Gastrocnemius medialis (tissue), 4 donors: Measurements from ENCODE around the gene CCDC85C.

ENCODE experiments used
- CTCF ChIP-seq, 5 experiments: fragments of 450-650 bp in 3 of 5; fragments of 200-600 bp in 2 of 5; sonication (generic) in 2 of 5; IDR thresholded peaks in 4 of 5; conservative IDR thresholded peaks in 1 of 5; 1 replicate in 4 of 5; 2 replicates in 1 of 5; pipeline ENCODE4 v1.5.1; 2016 to 2019; ENCODE audit warnings: antibody characterized with exemption in 5 of 5, mild to moderate bottlenecking in 3 of 5, moderate library complexity in 3 of 5
- POLR2A ChIP-seq, 2 donors: fragments of 450-650 bp; IDR thresholded peaks; one replicate each; pipeline ENCODE4 v1.6.1; 2017; ENCODE audit warnings: antibody characterized with exemption in 2 of 2, mild to moderate bottlenecking in 2 of 2, moderate library complexity in 2 of 2

GRCh38 chr14:99609245-99610170 lies 5.5 kb upstream of the CCDC85C start:
- TF ChIP-seq CTCF (IDR thresholded peaks at IDR 0.05 in 4 of 5, conservative IDR thresholded peaks at IDR 0.05 in 1 of 5) (peak in 1 of 5 experiments; percentile 47), POLR2A (IDR thresholded peaks at IDR 0.05) (no peak)
